GM12878 (cell line): ENCODE results near the gene KIF18A. TPM values are rescaled to one million over a fixed set of nuclear protein-coding genes. Genes with fewer than 3 reads are reported as not detected.

Experiments
- ATAC-seq: fragments of 200-7000 bp; cut with Tn5 transposase; 3 replicates; pipeline ENCODE4 v1.9.1; 2020; ENCODE audit warnings: mild to moderate bottlenecking, moderate library complexity
- BruUV-seq: library from RNA; stranded (reverse); fragments of 400-500 nt; replicated peaks from 2 replicates; lab custom pipeline; 2021; lab: Mats Ljungman, UMichigan
- CTCF ChIA-PET: fragments of 300-600 bp; sonication (Branson Sonifier 250); formaldehyde crosslinking; extraction: SDS; loops from one replicate; lab custom pipeline; 2021; ENCODE audit warnings: inconsistent platforms; lab: Yijun Ruan, JAX
- POLR2A ChIA-PET: fragments of 350-600 bp; formaldehyde crosslinking; extraction: SDS; loops from one replicate; lab custom pipeline; 2021; ENCODE audit warnings: inconsistent platforms; lab: Charles Lee
- RAD21 ChIA-PET: fragments of 300-600 bp; sonication (Branson Sonifier 250); formaldehyde crosslinking; loops from one replicate; lab custom pipeline; 2023; ENCODE audit warnings: antibody characterized with exemption; ENCODE audit not compliant: unreplicated experiment; lab: Charles Lee
- SMC1A ChIA-PET: fragments of 300-600 bp; sonication (Branson Sonifier 250); formaldehyde crosslinking; loops from one replicate; lab custom pipeline; 2023; ENCODE audit not compliant: unreplicated experiment, uncharacterized antibody; lab: Charles Lee
- DNase-seq: peaks from one replicate; pipeline ENCODE4 v3.0.0-alpha.2; 2011; ENCODE audit warnings: low read depth, low spot score
- FAIRE-seq: peaks from 3 replicates; lab custom pipeline; 2011; peaks lifted over from hg19 to GRCh38; lab: Jason Lieb, UNC
- H2AFZ ChIP-seq: 2 replicates; pipeline ENCODE4 v1.6.0; 2011; ENCODE audit warnings: low read depth, low read length, control low read depth; ENCODE audit not compliant: control insufficient read depth
- H3K27ac ChIP-seq: 2 replicates; pipeline ENCODE4 v1.5.1; 2011; ENCODE audit warnings: control low read depth; ENCODE audit not compliant: control insufficient read depth, insufficient read depth
- H3K27me3 ChIP-seq, 2 experiments: replicated peaks in 1 of 2; 2 replicates each; pipeline versions ENCODE4 v1.6.0 to v1.6.1; 2011; ENCODE audit warnings: low read length in 1 of 2; ENCODE audit not compliant: control insufficient read depth in 2 of 2, insufficient read depth in 2 of 2
- H3K36me3 ChIP-seq, 2 experiments: 2 replicates each; pipeline ENCODE4 v1.5.1; 2011; ENCODE audit warnings: low read length in 1 of 2; ENCODE audit not compliant: control insufficient read depth in 2 of 2, insufficient read depth in 2 of 2
- H3K4me1 ChIP-seq: 2 replicates; pipeline ENCODE4 v1.6.1; 2011; ENCODE audit warnings: mild to moderate bottlenecking, low read length, moderate library complexity, mixed read lengths; ENCODE audit not compliant: control insufficient read depth, insufficient read depth
- H3K4me2 ChIP-seq: 2 replicates; pipeline ENCODE4 v1.6.0; 2011; ENCODE audit warnings: control low read depth; ENCODE audit not compliant: control insufficient read depth, insufficient read depth
- H3K4me3 ChIP-seq: fragments of 200-600 bp; sonication (generic); 2 replicates; pipeline ENCODE4 v1.5.1; 2016
- H3K79me2 ChIP-seq: 2 replicates; pipeline ENCODE4 v1.6.0; 2011; ENCODE audit warnings: low read length; ENCODE audit not compliant: control insufficient read depth, insufficient read depth
- H3K9ac ChIP-seq: 2 replicates; pipeline ENCODE4 v1.8.0; 2011; ENCODE audit warnings: low read length, control low read depth, mixed read lengths; ENCODE audit not compliant: control insufficient read depth, insufficient read depth
- H3K9me3 ChIP-seq: replicated peaks from 3 replicates; pipeline ENCODE4 v1.5.1; 2011; ENCODE audit warnings: mild to moderate bottlenecking, low read length; ENCODE audit not compliant: control insufficient read depth, insufficient read depth
- H4K20me1 ChIP-seq: 2 replicates; pipeline ENCODE4 v1.6.0; 2011; ENCODE audit not compliant: control insufficient read depth, insufficient read depth
- BCLAF1 ChIP-seq: fragments of 450-650 bp; IDR thresholded peaks from 2 replicates; pipeline ENCODE4 v1.6.1; 2017; ENCODE audit warnings: antibody characterized with exemption, mild to moderate bottlenecking, moderate library complexity
- BHLHE40 ChIP-seq, 2 experiments: fragments of 450-650 bp in 1 of 2; IDR thresholded peaks; 2 replicates each; pipeline ENCODE4 v1.6.1; 2011 to 2017; ENCODE audit warnings: low read depth in 2 of 2, borderline replicate concordance in 1 of 2, improper control_type of control experiment in 1 of 2, low read length in 1 of 2, mild to moderate bottlenecking in 1 of 2
- BMI1 ChIP-seq: fragments of 450-650 bp; IDR thresholded peaks from 2 replicates; pipeline ENCODE4 v1.6.1; 2016; ENCODE audit warnings: mild to moderate bottlenecking, moderate library complexity, borderline replicate concordance
- LARP7 ChIP-seq: fragments of 450-650 bp; IDR thresholded peaks from 2 replicates; pipeline ENCODE4 v1.6.1; 2017; ENCODE audit warnings: mild to moderate bottlenecking
- MYC ChIP-seq: IDR thresholded peaks from 2 replicates; pipeline ENCODE4 v1.6.1; 2011; ENCODE audit warnings: mild to moderate bottlenecking, low read length, moderate library complexity, inconsistent platforms; ENCODE audit not compliant: insufficient read depth, insufficient replicate concordance, insufficient read length, severe bottlenecking
- NFYB ChIP-seq: IDR thresholded peaks from 2 replicates; pipeline ENCODE4 v1.6.1; 2011; ENCODE audit warnings: low read depth, mild to moderate bottlenecking, low read length, improper control_type of control experiment, moderate library complexity; ENCODE audit not compliant: insufficient read depth
- REST ChIP-seq: IDR thresholded peaks from 2 replicates; pipeline ENCODE4 v1.6.1; 2012; ENCODE audit warnings: mild to moderate bottlenecking, low read depth, low read length
- RUNX3 ChIP-seq: IDR thresholded peaks from 2 replicates; pipeline ENCODE4 v1.6.1; 2012; ENCODE audit warnings: low read length, inconsistent platforms
- SUPT20H ChIP-seq: IDR thresholded peaks from 2 replicates; pipeline ENCODE4 v1.6.1; 2011; ENCODE audit warnings: low read depth, mild to moderate bottlenecking, low read length, moderate library complexity, borderline replicate concordance; ENCODE audit not compliant: control insufficient read depth
- ZNF217 ChIP-seq: fragments of 450-650 bp; IDR thresholded peaks from 2 replicates; pipeline ENCODE4 v1.6.1; 2017; ENCODE audit warnings: antibody characterized with exemption, mild to moderate bottlenecking
- WGBS: methylation state at CpG from one replicate; pipeline ENCODE4 v1.1.6; 2016; ENCODE audit warnings: low lambda C conversion rate; ENCODE audit not compliant: insufficient replicate concordance, insufficient coverage; ENCODE audit errors: missing lambda C conversion rate; 5-methylcytosine and 5-hydroxymethylcytosine counted together
- in situ Hi-C: fragments of 300-500 bp; cut with MboI; formaldehyde crosslinking; loops from 9 replicates; pipeline ENCODE4 v1.14.3; 2018; ENCODE audit warnings: mixed read lengths
- intact Hi-C: fragments of 100-400 bp; cut with micrococcal nuclease; formaldehyde crosslinking; loops from one replicate; pipeline ENCODE4 v1.14.2; 2022; ENCODE audit not compliant: unreplicated experiment
- polyA plus RNA-seq, 11 experiments: library from polyadenylated mRNA; depleted of rRNA in 4 of 11; unstranded in 6 of 11; stranded (reverse) in 5 of 11; fragments of >200 nt; fragmentation: Nextera tagmentation in 4 of 11; fragmentation: Illumina TruSeq in 1 of 11; extraction: Ambion mirVana in 4 of 11; extraction: Trizol in 1 of 11; gene quantifications; 1 replicate in 1 of 11; 2 replicates in 10 of 11; pipeline versions ENCODE4 v1.2.1 to v1.2.3, GENCODE V29; 2011 to 2016; ENCODE audit warnings: inconsistent platforms in 2 of 11, missing spikeins in 2 of 11, low read depth in 1 of 11
- total RNA-seq, 4 experiments: library from RNA; depleted of rRNA in 3 of 4; stranded (reverse); fragments of >200 nt in 3 of 4; fragmentation: Illumina TruSeq in 1 of 4; extraction: Trizol in 1 of 4; gene quantifications; 2 replicates each; pipeline versions ENCODE4 v1.2.1 to v1.2.3, GENCODE V29; 2013 to 2021
- TF ChIP-seq, protein P1 (sequence below): fragments of 450-650 bp; conservative IDR thresholded peaks from 2 replicates; pipeline ENCODE4 v1.6.1; 2017; ENCODE audit warnings: mild to moderate bottlenecking, moderate library complexity

The KIF18A gene
- total and polyA plus RNA-seq, 10 of the 15 experiments (the other 5 are each of a cell fraction or from before 2014, with no cell fraction given) = 11.2 to 31.5 (median 20.4) TPM

DNA sequence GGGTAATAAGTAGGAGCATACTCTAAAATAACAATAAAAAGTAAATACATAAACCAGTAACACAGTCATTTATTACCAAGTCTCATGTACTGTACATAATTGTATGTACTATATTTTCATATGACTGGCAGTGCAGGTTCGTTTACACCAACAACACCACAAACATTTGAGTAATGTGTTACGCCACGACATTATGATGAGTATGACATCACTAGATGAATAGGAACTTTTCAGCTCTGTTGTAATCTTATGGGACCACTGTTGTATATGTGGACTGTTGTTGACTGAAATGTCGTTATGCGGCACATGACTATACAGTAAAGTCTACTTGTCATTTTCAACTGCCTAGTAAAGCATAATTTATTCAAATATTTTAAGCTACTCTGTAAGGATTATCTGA, 18.6 kb downstream of the KIF18A start:
- RAD21 ChIA-PET = no interaction called here
- H3K9me3 ChIP-seq = no peaks in the 10 kb centered on the region
- FAIRE-seq (no peak), DNase-seq (no peak)
- H3K79me2 ChIP-seq = no peaks in the 10 kb centered on the region
- peaks cover 0 to 1% of the 10 kb centered on the region in 2 experiments; a peak in 3 of 4 replicates for H3K36me3 ChIP-seq
- intact Hi-C loops = no loop called here
- TF ChIP-seq ZNF217 = no peak
- no peak for TF ChIP-seq SUPT20H
- no peak for TF ChIP-seq BMI1
- TF ChIP-seq MYC = no peak
- no peak for TF ChIP-seq LARP7
- no peak for TF ChIP-seq REST
- TF ChIP-seq, protein P1, sequence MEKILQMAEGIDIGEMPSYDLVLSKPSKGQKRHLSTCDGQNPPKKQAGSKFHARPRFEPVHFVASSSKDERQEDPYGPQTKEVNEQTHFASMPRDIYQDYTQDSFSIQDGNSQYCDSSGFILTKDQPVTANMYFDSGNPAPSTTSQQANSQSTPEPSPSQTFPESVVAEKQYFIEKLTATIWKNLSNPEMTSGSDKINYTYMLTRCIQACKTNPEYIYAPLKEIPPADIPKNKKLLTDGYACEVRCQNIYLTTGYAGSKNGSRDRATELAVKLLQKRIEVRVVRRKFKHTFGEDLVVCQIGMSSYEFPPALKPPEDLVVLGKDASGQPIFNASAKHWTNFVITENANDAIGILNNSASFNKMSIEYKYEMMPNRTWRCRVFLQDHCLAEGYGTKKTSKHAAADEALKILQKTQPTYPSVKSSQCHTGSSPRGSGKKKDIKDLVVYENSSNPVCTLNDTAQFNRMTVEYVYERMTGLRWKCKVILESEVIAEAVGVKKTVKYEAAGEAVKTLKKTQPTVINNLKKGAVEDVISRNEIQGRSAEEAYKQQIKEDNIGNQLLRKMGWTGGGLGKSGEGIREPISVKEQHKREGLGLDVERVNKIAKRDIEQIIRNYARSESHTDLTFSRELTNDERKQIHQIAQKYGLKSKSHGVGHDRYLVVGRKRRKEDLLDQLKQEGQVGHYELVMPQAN = no peak
- TF ChIP-seq NFYB = no peak
- no peak for TF ChIP-seq RUNX3
- no peak for TF ChIP-seq BHLHE40 (IDR thresholded peaks at IDR 0.05; ENCODE audit: borderline replicate concordance in 1 of 2, low read depth in 2 of 2, low read length in 1 of 2)
- no peak for TF ChIP-seq BCLAF1
- TF ChIP-seq, all 136 proteins: peak for 0
- H4K20me1 ChIP-seq = no peaks in the 10 kb centered on the region
- no peak for ATAC-seq
- no peaks in the 10 kb centered on the region for H3K27me3 ChIP-seq
- H3K4me3 ChIP-seq = no peak overlapping the region
- H3K4me2 ChIP-seq = no peak overlapping the region
- H3K9ac ChIP-seq = no peak overlapping the region
- ChIA-PET CTCF (interaction anchor here (1.1 to 1.8 kb wide), 2 partner anchors 11 to 171 kb away, joined by 3 to 6 read pairs; no protein-coding TSS in a partner anchor), POLR2A (interaction anchor here (0.9 kb wide), 1 partner anchor 151 kb away, joined by 3 read pairs; no protein-coding TSS in a partner anchor), SMC1A (interaction anchor here (1.2 to 2.2 kb wide), 3 partner anchors 11 to 262 kb away, joined by 3 to 12 read pairs (median 3); partner anchors contain the start of genes KIF18A and METTL15)
- in situ Hi-C loops = no loop called here
- no peak overlapping the region for H3K27ac ChIP-seq
- H3K4me1 ChIP-seq = no peaks in the 10 kb centered on the region
- no peak overlapping the region for H2AFZ ChIP-seq
- WGBS = 85% methylated on average over 5 of the region's 5 CpGs
- BruUV-seq = no TSS peak
